HEK293T (cell line): Measurements from ENCODE around the gene L1CAM.

ENCODE experiments used
- CTCF ChIA-PET: fragments of 350-600 bp; formaldehyde crosslinking; extraction: SDS; loops from one replicate; lab custom pipeline; 2021; ENCODE audit warnings: antibody characterized with exemption, inconsistent platforms; lab: Yijun Ruan, JAX
- POLR2A ChIA-PET: fragments of 350-600 bp; formaldehyde crosslinking; extraction: SDS; loops from one replicate; lab custom pipeline; 2020; ENCODE audit warnings: antibody characterized with exemption, inconsistent platforms; lab: Yijun Ruan, JAX
- DNase-seq: peaks from one replicate; pipeline ENCODE4 v3.0.0; 2012; ENCODE audit warnings: mixed read lengths; ENCODE audit errors: extremely low spot score
- ARNT ChIP-seq: fragments of 450-650 bp; IDR thresholded peaks from 2 replicates; pipeline ENCODE4 v1.6.1; 2017; ENCODE audit warnings: mild to moderate bottlenecking
- BHLHE40 ChIP-seq: fragments of 450-650 bp; IDR thresholded peaks from 2 replicates; pipeline ENCODE4 v1.6.1; 2016; ENCODE audit warnings: mild to moderate bottlenecking, moderate library complexity, borderline replicate concordance
- CTBP1 ChIP-seq: fragments of 450-650 bp; IDR thresholded peaks from 2 replicates; pipeline ENCODE4 v1.6.1; 2016; ENCODE audit warnings: borderline replicate concordance
- ELF4 ChIP-seq: fragments of 450-650 bp; IDR thresholded peaks from 2 replicates; pipeline ENCODE4 v1.6.1; 2017; ENCODE audit warnings: antibody characterized with exemption
- FOXA1 ChIP-seq: fragments of 450-650 bp; IDR thresholded peaks from 2 replicates; pipeline ENCODE4 v1.6.1; 2016; ENCODE audit warnings: mild to moderate bottlenecking
- FOXK2 ChIP-seq: fragments of 450-650 bp; IDR thresholded peaks from 2 replicates; pipeline ENCODE4 v1.6.1; 2016; ENCODE audit warnings: mild to moderate bottlenecking
- FOXM1 ChIP-seq: fragments of 450-650 bp; IDR thresholded peaks from 2 replicates; pipeline ENCODE4 v1.6.1; 2017; ENCODE audit warnings: mild to moderate bottlenecking, borderline replicate concordance
- HDGF ChIP-seq: fragments of 450-650 bp; IDR thresholded peaks from 2 replicates; pipeline ENCODE4 v1.6.1; 2017; ENCODE audit warnings: antibody characterized with exemption, borderline replicate concordance
- L3MBTL2 ChIP-seq: fragments of 450-650 bp; conservative IDR thresholded peaks from 2 replicates; pipeline ENCODE4 v1.6.1; 2016; ENCODE audit warnings: mild to moderate bottlenecking
- LEF1 ChIP-seq: fragments of 450-650 bp; IDR thresholded peaks from 2 replicates; pipeline ENCODE4 v1.6.1; 2017; ENCODE audit warnings: mild to moderate bottlenecking, borderline replicate concordance
- NFRKB ChIP-seq: fragments of 450-650 bp; IDR thresholded peaks from 2 replicates; pipeline ENCODE4 v1.6.1; 2016; ENCODE audit warnings: mild to moderate bottlenecking, moderate library complexity
- PKNOX1 ChIP-seq: fragments of 450-650 bp; IDR thresholded peaks from 2 replicates; pipeline ENCODE4 v1.6.1; 2016
- SP1 ChIP-seq: fragments of 450-650 bp; IDR thresholded peaks from 2 replicates; pipeline ENCODE4 v1.6.1; 2017
- SUZ12 ChIP-seq: fragments of 450-650 bp; IDR thresholded peaks from 2 replicates; pipeline ENCODE4 v1.6.1; 2016; ENCODE audit warnings: mild to moderate bottlenecking
- TARDBP ChIP-seq: fragments of 450-650 bp; IDR thresholded peaks from 2 replicates; pipeline ENCODE4 v1.6.1; 2016
- ZNF384 ChIP-seq: fragments of 450-650 bp; IDR thresholded peaks from 2 replicates; pipeline ENCODE4 v1.6.1; 2016

The L1CAM gene

GRCh38 chrX:153853902-153854267 is 32.1 kb downstream of the L1CAM start:
- TF ChIP-seq FOXA1 = no peak
- no peak for TF ChIP-seq ELF4
- TF ChIP-seq BHLHE40 = no peak
- TF ChIP-seq FOXM1 = no peak
- TF ChIP-seq SP1 = no peak
- TF ChIP-seq CTBP1 = no peak
- no peak for TF ChIP-seq PKNOX1
- no peak for TF ChIP-seq ARNT
- no peak for TF ChIP-seq FOXK2
- TF ChIP-seq LEF1 = no peak
- TF ChIP-seq L3MBTL2 = no peak
- TF ChIP-seq TARDBP = no peak
- TF ChIP-seq SUZ12 = no peak
- no peak for TF ChIP-seq ZNF384
- no peak for TF ChIP-seq HDGF
- TF ChIP-seq NFRKB = no peak
- ChIA-PET POLR2A (no interaction called here), CTCF (interaction anchor here (0.5 kb wide), 1 partner anchor 94 kb away, joined by 3 read pairs; no protein-coding TSS in a partner anchor)
- no peak for DNase-seq

- POLR2A ChIA-PET = no interaction called here
These were observed 32.6 kb downstream of the L1CAM start for GRCh38 chrX:153853180-153853901.

DNA sequence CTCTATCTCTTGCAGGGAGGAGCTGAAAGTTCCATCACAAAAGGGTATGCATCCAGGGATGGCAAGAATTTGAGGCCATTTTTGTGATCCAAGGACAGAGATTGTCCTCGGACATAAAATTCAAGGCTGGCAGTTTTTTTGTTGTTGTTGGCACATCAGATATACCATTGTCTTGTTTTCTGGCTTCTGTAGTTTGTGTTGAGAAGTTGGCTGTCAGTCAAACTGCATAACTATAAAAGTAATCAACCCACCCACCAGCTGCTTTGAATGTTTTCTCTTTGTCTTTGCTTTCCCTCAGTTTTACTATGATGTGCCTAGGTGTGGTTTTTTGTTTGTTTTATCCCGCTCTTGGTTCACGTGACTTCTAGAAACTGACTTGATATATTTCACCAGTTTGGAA is 34.0 kb downstream of the L1CAM start:
- POLR2A ChIA-PET = no interaction called here
- CTCF ChIA-PET = no interaction called here
- DNase-seq = no peak
- peak; percentile 57 for TF ChIP-seq PKNOX1
- TF ChIP-seq ARNT = no peak
- TF ChIP-seq TARDBP = no peak
- TF ChIP-seq ZNF384 = no peak
- TF ChIP-seq LEF1 = no peak
- TF ChIP-seq CTBP1 = no peak

More at GRCh38 chrX:153853180-153853901, 32.6 kb downstream of the L1CAM start:
- CTCF ChIA-PET = interaction anchor here (0.5 kb wide), 1 partner anchor 93 kb away, joined by 3 read pairs; no protein-coding TSS in a partner anchor
- no peak for DNase-seq
- TF ChIP-seq ELF4 (no peak), LEF1 (no peak), FOXM1 (no peak), PKNOX1 (peak; percentile 45; the same call in 1 of the 2 replicates), ZNF384 (no peak), SP1 (no peak), L3MBTL2 (no peak), SUZ12 (no peak), BHLHE40 (no peak)

- DNase-seq = no peak
- TF ChIP-seq FOXK2 (no peak), LEF1 (no peak)
- ChIA-PET CTCF (no interaction called here), POLR2A (interaction anchor here (0.6 kb wide), 1 partner anchor 515 kb away, joined by 3 read pairs; no protein-coding TSS in a partner anchor)
These were observed 37.6 kb downstream of the L1CAM start for GRCh38 chrX:153848325-153848724.

- no peak for DNase-seq
- POLR2A ChIA-PET = no interaction called here
- CTCF ChIA-PET = no interaction called here
- TF ChIP-seq CTBP1 (no peak), TARDBP (no peak), FOXA1 (no peak), ELF4 (no peak)
These were observed 40.1 kb downstream of the L1CAM start for GRCh38 chrX:153845842-153846241.

DNA sequence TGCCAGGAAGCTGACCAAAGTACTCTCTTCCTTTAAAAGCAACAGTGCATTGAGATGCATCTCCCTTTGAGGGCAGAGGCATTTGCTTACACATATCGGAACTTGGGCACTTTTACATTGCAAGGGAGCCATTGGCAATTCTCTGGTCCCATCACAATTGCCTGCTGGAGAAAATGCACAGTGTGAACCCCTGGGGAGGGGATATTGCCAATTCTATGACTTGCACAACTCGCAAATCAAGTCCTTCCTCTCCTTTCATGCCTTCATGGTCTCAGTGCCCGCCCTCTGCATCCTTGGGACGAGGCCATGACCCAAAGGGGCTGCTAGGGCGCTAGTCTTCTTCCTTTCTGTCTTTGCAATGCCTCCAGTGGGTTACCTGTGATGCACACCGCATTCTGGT is 40.8 kb downstream of the L1CAM start:
- no peak for DNase-seq
- no peak for TF ChIP-seq L3MBTL2
- TF ChIP-seq CTBP1 = no peak
- TF ChIP-seq FOXA1 = no peak
- no peak for TF ChIP-seq FOXM1
- no peak for TF ChIP-seq LEF1
- TF ChIP-seq NFRKB = no peak
- no peak for TF ChIP-seq SUZ12
- no peak for TF ChIP-seq ZNF384
- no peak for TF ChIP-seq FOXK2
- TF ChIP-seq BHLHE40 = no peak
- TF ChIP-seq ELF4 = no peak
- TF ChIP-seq TARDBP = no peak
- TF ChIP-seq SP1 = no peak
- ChIA-PET CTCF (no interaction called here), POLR2A (no interaction called here)

DNA sequence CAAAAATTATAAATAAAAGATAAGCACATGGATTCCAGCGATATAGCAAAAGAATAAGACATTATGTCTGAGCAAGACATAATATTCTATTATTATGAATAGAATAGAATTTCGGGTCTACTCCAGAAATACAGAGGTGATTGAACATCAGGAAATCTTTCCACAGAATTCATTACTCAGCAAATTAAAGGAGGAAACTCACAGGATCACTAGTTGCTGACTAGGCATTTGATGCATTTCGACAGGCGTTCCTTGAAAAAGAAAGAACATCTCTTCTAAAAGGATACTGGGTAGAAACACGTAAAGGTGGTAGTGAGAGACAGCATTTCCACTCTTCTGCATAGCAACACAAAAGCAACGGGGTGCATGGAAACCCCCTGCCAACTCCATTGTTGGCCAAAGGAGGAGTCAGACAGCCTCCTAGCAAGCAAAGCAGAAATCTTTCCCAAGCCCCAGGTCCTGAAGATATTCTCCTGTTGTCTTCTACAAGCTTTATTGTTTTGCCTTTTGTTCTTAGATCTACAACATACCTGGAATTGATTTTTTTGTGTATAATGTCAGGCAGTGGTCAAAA is 41.4 kb downstream of the L1CAM start:
- TF ChIP-seq TARDBP (no peak), ARNT (no peak), L3MBTL2 (no peak), HDGF (no peak), FOXA1 (no peak)
- DNase-seq = no peak
- CTCF ChIA-PET = no interaction called here
- POLR2A ChIA-PET = no interaction called here
